Erythroblast (primary cell): Measurements from ENCODE around the gene ZNF358.

ENCODE experiments used
- GATA1 ChIP-seq: IDR thresholded peaks from 2 replicates; pipeline ENCODE4 v1.6.1; 2011; ENCODE audit warnings: low read depth, mild to moderate bottlenecking, control low read depth, low read length, moderate library complexity
- POLR2A ChIP-seq: IDR thresholded peaks from 2 replicates; pipeline ENCODE4 v1.6.1; 2011; ENCODE audit warnings: mild to moderate bottlenecking, low read length

DNA sequence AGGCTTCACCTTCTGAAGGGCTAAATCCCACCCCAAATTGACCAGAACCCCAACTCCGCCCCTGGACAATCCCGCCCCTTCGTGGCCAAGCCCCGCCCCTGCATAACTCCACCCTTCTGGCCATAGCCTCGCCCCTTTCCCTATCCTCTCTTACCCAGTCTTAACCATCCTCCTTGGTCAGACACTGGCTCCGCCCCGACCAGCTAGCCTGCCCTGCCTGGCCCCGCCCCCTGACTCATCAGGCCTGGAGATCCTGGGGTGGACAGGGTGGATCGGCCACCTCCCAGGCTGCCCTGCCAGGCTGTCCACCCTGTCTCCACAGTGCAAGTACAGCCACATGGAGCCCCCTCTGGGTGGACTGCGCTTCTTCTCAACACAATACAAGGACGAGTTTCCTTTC is 8.0 kb upstream of the ZNF358 start:
- TF ChIP-seq POLR2A (no peak), GATA1 (no peak)
